Fibroblast of lung (primary cell): ENCODE measurements around the gene LSM3.

Source experiments
- EZH2 ChIP-seq: IDR thresholded peaks from 2 replicates; pipeline ENCODE4 v1.5.1; 2012; ENCODE audit warnings: low read length, control low read depth, mild to moderate bottlenecking; ENCODE audit errors: missing control alignments
- TF ChIP-seq, protein P1 (sequence below), 2 donors: IDR thresholded peaks in 1 of 2; conservative IDR thresholded peaks in 1 of 2; 1 replicate in 1 of 2; 2 replicates in 1 of 2; pipeline ENCODE4 v1.5.1; 2011 to 2012; ENCODE audit warnings: low read length in 2 of 2, control low read depth in 1 of 2, inconsistent platforms in 1 of 2, low read depth in 1 of 2, mild to moderate bottlenecking in 1 of 2

GRCh38 chr3:14139771-14140170, 38.8 kb upstream of the LSM3 start:
- TF ChIP-seq, protein P1, sequence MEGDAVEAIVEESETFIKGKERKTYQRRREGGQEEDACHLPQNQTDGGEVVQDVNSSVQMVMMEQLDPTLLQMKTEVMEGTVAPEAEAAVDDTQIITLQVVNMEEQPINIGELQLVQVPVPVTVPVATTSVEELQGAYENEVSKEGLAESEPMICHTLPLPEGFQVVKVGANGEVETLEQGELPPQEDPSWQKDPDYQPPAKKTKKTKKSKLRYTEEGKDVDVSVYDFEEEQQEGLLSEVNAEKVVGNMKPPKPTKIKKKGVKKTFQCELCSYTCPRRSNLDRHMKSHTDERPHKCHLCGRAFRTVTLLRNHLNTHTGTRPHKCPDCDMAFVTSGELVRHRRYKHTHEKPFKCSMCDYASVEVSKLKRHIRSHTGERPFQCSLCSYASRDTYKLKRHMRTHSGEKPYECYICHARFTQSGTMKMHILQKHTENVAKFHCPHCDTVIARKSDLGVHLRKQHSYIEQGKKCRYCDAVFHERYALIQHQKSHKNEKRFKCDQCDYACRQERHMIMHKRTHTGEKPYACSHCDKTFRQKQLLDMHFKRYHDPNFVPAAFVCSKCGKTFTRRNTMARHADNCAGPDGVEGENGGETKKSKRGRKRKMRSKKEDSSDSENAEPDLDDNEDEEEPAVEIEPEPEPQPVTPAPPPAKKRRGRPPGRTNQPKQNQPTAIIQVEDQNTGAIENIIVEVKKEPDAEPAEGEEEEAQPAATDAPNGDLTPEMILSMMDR (conservative IDR thresholded peaks at IDR 0.05 in 1 of 2, IDR thresholded peaks at IDR 0.05 in 1 of 2; ENCODE audit: low read depth in 1 of 2, low read length in 2 of 2) = no peak
- no peak for TF ChIP-seq EZH2
